Lower lobe of right lung (tissue), 2 donors: ENCODE results near the gene MAD1L1. TPM values are rescaled to one million over a fixed set of nuclear protein-coding genes. Genes with fewer than 3 reads are reported as not detected.

Experiments
- ATAC-seq, 2 donors: fragments of 200-7000 bp; cut with Tn5 transposase; one replicate each; pipeline ENCODE4 v1.9.1; 2020 to 2022; ENCODE audit warnings: mild to moderate bottlenecking in 2 of 2, moderate library complexity in 2 of 2
- DNase-seq: peaks from one replicate; pipeline ENCODE4 v3.0.0-alpha.2; 2020
- H3K27ac ChIP-seq: fragments of 200-600 bp; one replicate; pipeline ENCODE4 v1.8.0; 2022
- H3K27me3 ChIP-seq: fragments of 200-600 bp; one replicate; pipeline ENCODE4 v1.8.0; 2022; ENCODE audit warnings: low read depth
- H3K36me3 ChIP-seq: fragments of 200-600 bp; one replicate; pipeline ENCODE4 v1.8.0; 2022; ENCODE audit warnings: mild to moderate bottlenecking
- H3K4me1 ChIP-seq: fragments of 200-600 bp; one replicate; pipeline ENCODE4 v1.8.0; 2022
- H3K4me3 ChIP-seq: fragments of 200-600 bp; one replicate; pipeline ENCODE4 v1.8.0; 2022; ENCODE audit warnings: mild to moderate bottlenecking
- H3K9me3 ChIP-seq: fragments of 200-600 bp; one replicate; pipeline ENCODE4 v1.8.0; 2022
- CTCF ChIP-seq: fragments of 200-600 bp; IDR thresholded peaks from one replicate; pipeline ENCODE4 v1.8.0; 2022; ENCODE audit warnings: antibody characterized with exemption, mild to moderate bottlenecking
- intact Hi-C: fragments of 100-400 bp; cut with DNase I; formaldehyde crosslinking; loops from one replicate; pipeline ENCODE4 v1.11.0; 2022
- total RNA-seq: library from RNA; stranded (reverse); fragmentation: NEBNext Ultra II Directional; extraction: Animal tissue kit (Norgen Biotek cat#: 25700); gene quantifications from one replicate; pipeline ENCODE4 v1.2.1, GENCODE V29; 2021
- donor health status: DM: no; HTN: yes; CAD: no; lungs with severe emphysema.

Gene MAD1L1
- total RNA-seq, 1 donor from 2014 or later = 44.5 TPM

DNA sequence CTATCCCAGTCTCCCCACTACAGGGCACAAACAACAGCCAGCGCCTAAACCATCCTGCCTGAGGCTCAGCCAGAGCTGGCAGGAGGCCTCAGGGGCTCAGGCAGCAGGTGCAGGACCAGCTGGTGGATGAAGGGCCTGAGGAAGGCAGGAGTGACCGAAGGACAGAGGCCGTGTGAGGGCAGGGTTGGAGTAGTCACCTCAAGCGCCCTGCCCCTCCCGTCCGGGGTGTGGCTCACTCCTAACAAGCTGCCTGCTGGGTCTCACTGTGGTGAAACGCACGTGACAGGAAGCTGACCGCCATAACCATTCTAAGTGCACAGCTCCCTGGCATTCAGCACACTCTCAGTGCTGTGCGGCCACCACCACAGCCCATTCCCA is 281.6 kb downstream of the MAD1L1 start:
- intact Hi-C loops = no loop called here
- DNase-seq (peak; percentile 67), ATAC-seq (peak; percentile 34 to 52)
- TF ChIP-seq CTCF = no peak
- Histone ChIP-seq H3K27me3 (no peaks in the 10 kb centered on the region), H3K4me3 (no peak overlapping the region), H3K9me3 (no peaks in the 10 kb centered on the region), H3K27ac (no peak overlapping the region), H3K36me3 (peaks cover 3% of the 10 kb centered on the region), H3K4me1 (peaks cover 16% of the 10 kb centered on the region)

DNA sequence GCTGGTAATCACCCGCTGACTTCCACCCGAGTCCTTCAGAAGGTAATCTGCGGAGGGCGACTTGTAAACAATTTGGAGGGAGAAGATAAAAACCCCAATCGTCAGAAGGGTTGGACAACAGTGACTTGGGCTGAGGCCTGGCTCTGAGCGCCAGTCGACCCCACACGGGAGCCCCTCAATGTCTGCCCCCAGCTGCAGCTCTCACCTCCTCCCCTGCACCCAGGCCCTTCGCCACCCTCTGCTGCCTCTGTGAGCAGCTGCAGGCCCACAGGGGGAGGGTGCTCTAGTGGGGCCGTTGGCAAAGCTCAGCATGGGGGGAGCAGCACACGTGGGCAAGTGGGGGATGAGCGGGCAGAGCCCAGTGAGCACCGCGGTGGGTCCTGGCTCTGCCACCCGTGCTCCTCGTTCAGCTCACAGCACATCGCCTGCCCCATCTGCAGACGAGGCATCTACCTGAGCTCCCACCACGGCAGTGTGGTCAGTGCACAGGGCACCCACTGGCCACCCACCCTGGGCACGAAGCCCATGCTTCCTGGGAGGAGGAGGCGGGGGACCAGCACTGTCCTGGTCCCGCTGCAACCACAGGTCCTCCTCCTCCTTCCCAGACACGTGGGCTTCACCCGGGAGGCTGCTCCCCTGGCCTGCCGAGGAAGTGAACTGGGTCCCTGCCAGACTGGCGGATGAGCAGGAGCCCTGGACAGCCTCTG is 282.1 kb downstream of the MAD1L1 start:
- intact Hi-C loops = no loop called here
- no peak overlapping the region for H3K4me3 ChIP-seq
- ATAC-seq = no peak
- H3K27me3 ChIP-seq = no peaks in the 10 kb centered on the region
- peaks cover 3% of the 10 kb centered on the region for H3K36me3 ChIP-seq
- H3K9me3 ChIP-seq = no peaks in the 10 kb centered on the region
- TF ChIP-seq CTCF = no peak
- DNase-seq = peak; percentile 34
- peaks cover 16% of the 10 kb centered on the region for H3K4me1 ChIP-seq
- no peak overlapping the region for H3K27ac ChIP-seq

- peaks cover 16% of the 10 kb centered on the region for H3K4me1 ChIP-seq
- no peak overlapping the region for H3K27ac ChIP-seq
- TF ChIP-seq CTCF = no peak
- intact Hi-C loops = no loop called here
- ATAC-seq (no peak), DNase-seq (peak; percentile 48)
- no peak overlapping the region for H3K4me3 ChIP-seq
- H3K36me3 ChIP-seq = peaks cover 3% of the 10 kb centered on the region
- H3K9me3 ChIP-seq = no peaks in the 10 kb centered on the region
- H3K27me3 ChIP-seq = no peaks in the 10 kb centered on the region
Measured at GRCh38 chr7:1950066-1950451, 282.7 kb downstream of the MAD1L1 start.

DNA sequence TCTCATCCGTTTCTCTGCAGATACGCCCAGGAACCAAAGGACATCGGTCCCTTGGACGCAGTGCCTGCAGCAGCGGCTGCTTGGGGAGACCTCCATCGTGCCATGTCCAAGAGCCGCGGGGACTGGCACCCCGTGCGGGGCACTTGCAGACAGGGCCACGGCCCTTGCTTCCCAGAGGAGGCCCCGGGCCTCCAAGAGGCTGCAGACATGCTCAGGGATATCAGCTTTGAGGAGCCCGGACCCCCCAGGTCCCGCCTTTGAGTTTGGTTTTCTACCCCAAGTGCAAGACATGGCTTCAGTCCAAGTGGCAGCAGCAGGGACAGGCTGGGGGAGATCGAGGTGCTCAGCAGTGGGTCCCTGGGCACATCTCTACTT is 283.1 kb downstream of the MAD1L1 start:
- intact Hi-C loops = no loop called here
- peak; percentile 34 for DNase-seq
- no peaks in the 10 kb centered on the region for H3K9me3 ChIP-seq
- H3K4me1 ChIP-seq = peaks cover 16% of the 10 kb centered on the region
- H3K27ac ChIP-seq = no peak overlapping the region
- peaks cover 3% of the 10 kb centered on the region for H3K36me3 ChIP-seq
- no peaks in the 10 kb centered on the region for H3K27me3 ChIP-seq
- TF ChIP-seq CTCF = no peak
- H3K4me3 ChIP-seq = no peak overlapping the region
- ATAC-seq = no peak

GRCh38 chr7:1948887-1949680 is 283.7 kb downstream of the MAD1L1 start:
- H3K4me1 ChIP-seq = peaks cover 16% of the 10 kb centered on the region
- no peaks in the 10 kb centered on the region for H3K27me3 ChIP-seq
- no peak for TF ChIP-seq CTCF
- peaks cover 3% of the 10 kb centered on the region for H3K36me3 ChIP-seq
- no peak overlapping the region for H3K27ac ChIP-seq
- ATAC-seq (no peak), DNase-seq (peak; percentile 37)
- intact Hi-C loops = no loop called here
- H3K4me3 ChIP-seq = no peak overlapping the region
- H3K9me3 ChIP-seq = no peaks in the 10 kb centered on the region
